ENCODE data around the gene RGS6. TPM values are rescaled to one million over a fixed set of nuclear protein-coding genes. Genes with fewer than 3 reads are reported as not detected.

Gene RGS6
- total RNA-seq, 3 donors from 2014 or later = 3.4 to 9.2 (median 4.5) TPM

DNA sequence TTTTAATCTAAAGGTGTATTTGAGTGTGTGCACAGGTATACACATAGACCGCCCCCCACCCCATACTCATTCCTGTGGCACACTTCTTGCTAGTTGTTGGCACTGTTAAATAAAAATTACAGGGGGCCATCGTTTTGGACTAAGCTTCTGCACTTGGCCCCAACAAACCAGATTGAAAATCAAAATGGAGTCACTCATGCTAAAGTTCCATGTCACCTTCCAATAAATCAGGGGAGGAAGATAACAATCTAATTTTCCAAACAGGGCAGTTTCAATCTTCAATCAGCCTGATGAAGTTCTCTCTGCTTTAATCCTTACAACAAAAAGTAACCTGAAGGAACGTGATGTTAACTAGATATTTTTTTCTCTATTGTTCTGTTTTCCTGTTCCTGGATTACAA, 78.2 kb downstream of the RGS6 start:
- H3K4me3 ChIP-seq = no peak overlapping the region
- TF ChIP-seq, protein P1, sequence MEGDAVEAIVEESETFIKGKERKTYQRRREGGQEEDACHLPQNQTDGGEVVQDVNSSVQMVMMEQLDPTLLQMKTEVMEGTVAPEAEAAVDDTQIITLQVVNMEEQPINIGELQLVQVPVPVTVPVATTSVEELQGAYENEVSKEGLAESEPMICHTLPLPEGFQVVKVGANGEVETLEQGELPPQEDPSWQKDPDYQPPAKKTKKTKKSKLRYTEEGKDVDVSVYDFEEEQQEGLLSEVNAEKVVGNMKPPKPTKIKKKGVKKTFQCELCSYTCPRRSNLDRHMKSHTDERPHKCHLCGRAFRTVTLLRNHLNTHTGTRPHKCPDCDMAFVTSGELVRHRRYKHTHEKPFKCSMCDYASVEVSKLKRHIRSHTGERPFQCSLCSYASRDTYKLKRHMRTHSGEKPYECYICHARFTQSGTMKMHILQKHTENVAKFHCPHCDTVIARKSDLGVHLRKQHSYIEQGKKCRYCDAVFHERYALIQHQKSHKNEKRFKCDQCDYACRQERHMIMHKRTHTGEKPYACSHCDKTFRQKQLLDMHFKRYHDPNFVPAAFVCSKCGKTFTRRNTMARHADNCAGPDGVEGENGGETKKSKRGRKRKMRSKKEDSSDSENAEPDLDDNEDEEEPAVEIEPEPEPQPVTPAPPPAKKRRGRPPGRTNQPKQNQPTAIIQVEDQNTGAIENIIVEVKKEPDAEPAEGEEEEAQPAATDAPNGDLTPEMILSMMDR (IDR thresholded peaks at IDR 0.05) = no peak
- TF ChIP-seq POLR2AphosphoS5 (IDR thresholded peaks at IDR 0.05) (no peak), POLR2A (IDR thresholded peaks at IDR 0.05) (no peak)
- no peaks in the 10 kb centered on the region for H3K4me1 ChIP-seq
- DNase-seq (ENCODE audit: low spot score in 2 of 2) = no peak
- no peaks in the 10 kb centered on the region for H3K36me3 ChIP-seq
- H3K27ac ChIP-seq = no peak overlapping the region
- no peaks in the 10 kb centered on the region for H3K9me3 ChIP-seq
- intact Hi-C loops (cut with DNase I; ENCODE audit: low total_unique reads) = no loop called here
- no peaks in the 10 kb centered on the region for H3K27me3 ChIP-seq

- no peaks in the 10 kb centered on the region for H3K4me1 ChIP-seq
- no peaks in the 10 kb centered on the region for H3K36me3 ChIP-seq
- intact Hi-C loops (cut with DNase I; ENCODE audit: low total_unique reads) = no loop called here
- H3K4me3 ChIP-seq = no peak overlapping the region
- no peak for TF ChIP-seq POLR2A (IDR thresholded peaks at IDR 0.05)
- H3K27me3 ChIP-seq = no peaks in the 10 kb centered on the region
- DNase-seq (ENCODE audit: low spot score in 2 of 2) = no peak
- H3K27ac ChIP-seq = no peak overlapping the region
- H3K9me3 ChIP-seq = no peaks in the 10 kb centered on the region
These were observed 81.6 kb downstream of the RGS6 start for GRCh38 chr14:72013721-72014345.

- H3K4me3 ChIP-seq = no peak overlapping the region
- H3K4me1 ChIP-seq = no peaks in the 10 kb centered on the region
- no peak for DNase-seq (ENCODE audit: low spot score in 2 of 2)
- intact Hi-C loops (cut with DNase I; ENCODE audit: low total_unique reads) = no loop called here
- no peaks in the 10 kb centered on the region for H3K27me3 ChIP-seq
- H3K36me3 ChIP-seq = no peaks in the 10 kb centered on the region
- H3K27ac ChIP-seq = no peak overlapping the region
- H3K9me3 ChIP-seq = no peaks in the 10 kb centered on the region
- TF ChIP-seq POLR2AphosphoS5 (IDR thresholded peaks at IDR 0.05) = no peak
- no peak for TF ChIP-seq POLR2A (IDR thresholded peaks at IDR 0.05)
- TF ChIP-seq, protein P1 (IDR thresholded peaks at IDR 0.05) = no peak
These were observed 82.3 kb downstream of the RGS6 start for GRCh38 chr14:72014486-72014885.

- intact Hi-C loops (cut with DNase I; ENCODE audit: low total_unique reads) = no loop called here
- TF ChIP-seq, protein P1 (IDR thresholded peaks at IDR 0.05) = no peak
- TF ChIP-seq POLR2AphosphoS5 (IDR thresholded peaks at IDR 0.05) = no peak
- no peak for TF ChIP-seq POLR2A (IDR thresholded peaks at IDR 0.05)
- Histone ChIP-seq H3K4me1 (no peaks in the 10 kb centered on the region), H3K9me3 (no peaks in the 10 kb centered on the region), H3K27ac (no peak overlapping the region), H3K27me3 (no peaks in the 10 kb centered on the region), H3K36me3 (no peaks in the 10 kb centered on the region), H3K4me3 (no peak overlapping the region)
- no peak for DNase-seq (ENCODE audit: low spot score in 2 of 2)
These were observed 85.1 kb downstream of the RGS6 start for GRCh38 chr14:72017290-72017689.

DNA sequence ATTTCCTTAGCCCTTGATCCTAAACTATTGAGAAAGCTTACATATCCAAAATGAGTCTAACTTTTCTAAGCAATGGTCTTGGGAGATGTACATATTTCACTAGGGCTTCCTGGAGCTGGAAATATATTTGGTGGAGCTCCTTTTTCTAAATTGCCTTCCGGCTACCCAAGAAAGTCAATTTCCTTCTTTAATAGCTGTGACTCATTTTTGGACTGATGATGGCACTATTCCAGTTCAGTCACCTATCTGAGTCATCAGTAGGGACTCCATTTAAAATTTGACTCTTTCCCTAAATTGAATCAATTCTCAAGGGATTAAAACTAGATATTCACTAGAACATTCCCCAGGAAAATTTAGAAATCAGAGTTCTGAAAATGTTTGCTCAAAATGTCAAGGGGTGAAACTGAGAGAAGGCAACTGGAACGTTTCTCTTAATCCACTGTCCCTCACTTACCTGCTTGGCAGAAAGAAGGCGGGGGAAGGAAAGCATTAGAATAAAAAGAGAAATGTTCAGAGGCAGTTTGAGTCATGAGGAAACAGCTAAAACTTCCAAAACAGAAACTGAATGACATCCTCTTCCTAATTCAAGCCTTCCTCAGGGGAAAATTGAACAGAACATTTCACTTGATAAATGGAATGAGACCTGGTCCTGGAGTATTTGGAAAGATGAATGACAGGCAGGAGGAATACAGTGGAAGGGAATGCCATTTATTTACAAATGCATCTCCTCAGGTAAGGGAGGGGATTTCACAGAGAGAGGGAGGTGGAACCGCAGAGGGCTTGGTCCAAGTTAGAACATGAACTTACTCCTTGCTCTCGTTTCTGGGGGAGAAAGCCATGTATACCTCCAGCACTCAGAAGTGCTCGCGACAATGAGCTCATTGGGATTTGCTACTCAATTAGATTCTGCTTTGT, 91.2 kb downstream of the RGS6 start:
- no peak for DNase-seq (ENCODE audit: low spot score in 2 of 2)
- intact Hi-C loops (cut with DNase I; ENCODE audit: low total_unique reads) = no loop called here
- Histone ChIP-seq H3K27me3 (no peaks in the 10 kb centered on the region), H3K4me1 (no peaks in the 10 kb centered on the region), H3K27ac (peak overlapping the region; percentile 45 to 61), H3K4me3 (no peak overlapping the region), H3K36me3 (no peaks in the 10 kb centered on the region), H3K9me3 (no peaks in the 10 kb centered on the region)
- TF ChIP-seq POLR2A (IDR thresholded peaks at IDR 0.05) = no peak
- TF ChIP-seq POLR2AphosphoS5 (IDR thresholded peaks at IDR 0.05) = no peak
- TF ChIP-seq, protein P1 (IDR thresholded peaks at IDR 0.05) = no peak

All from breast epithelium (tissue), 4 donors.